ENCODE results near the gene AOPEP.

The AOPEP gene

DNA sequence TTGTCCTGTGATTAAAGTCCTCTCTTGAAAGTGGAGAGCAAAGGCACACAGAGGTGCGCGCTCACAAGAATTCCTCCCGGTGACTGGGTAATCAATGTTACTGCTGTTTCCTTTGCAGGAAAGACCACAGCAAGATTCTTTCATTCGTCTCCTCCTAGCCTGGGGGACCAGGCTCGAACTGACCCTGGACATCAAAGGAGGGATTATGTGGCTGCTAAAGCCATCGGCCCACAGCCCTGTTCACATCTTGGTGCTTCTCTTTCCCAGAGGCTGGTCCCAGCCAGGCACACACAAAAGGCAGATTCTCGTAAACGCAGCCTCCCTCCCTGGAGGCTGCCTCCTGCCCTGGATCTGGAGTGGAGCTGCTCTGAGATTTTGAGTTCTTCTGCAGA, 360.1 kb downstream of the AOPEP start:
- ATAC-seq (replicated peaks) (no peak), DNase-seq (no peak)
- Mint-ChIP-seq H3K9me3 (no peaks in the 10 kb centered on the region), H3K4me1 (ENCODE audit: low read depth in 2 of 2) (peaks cover 0 to 3% of the 10 kb centered on the region in 2 donors), H3K27ac (no peak overlapping the region), H3K36me3 (ENCODE audit: insufficient read depth) (peaks cover 5% of the 10 kb centered on the region), H3K4me3 (no peak overlapping the region), H3K27me3 (no peaks in the 10 kb centered on the region)

DNA sequence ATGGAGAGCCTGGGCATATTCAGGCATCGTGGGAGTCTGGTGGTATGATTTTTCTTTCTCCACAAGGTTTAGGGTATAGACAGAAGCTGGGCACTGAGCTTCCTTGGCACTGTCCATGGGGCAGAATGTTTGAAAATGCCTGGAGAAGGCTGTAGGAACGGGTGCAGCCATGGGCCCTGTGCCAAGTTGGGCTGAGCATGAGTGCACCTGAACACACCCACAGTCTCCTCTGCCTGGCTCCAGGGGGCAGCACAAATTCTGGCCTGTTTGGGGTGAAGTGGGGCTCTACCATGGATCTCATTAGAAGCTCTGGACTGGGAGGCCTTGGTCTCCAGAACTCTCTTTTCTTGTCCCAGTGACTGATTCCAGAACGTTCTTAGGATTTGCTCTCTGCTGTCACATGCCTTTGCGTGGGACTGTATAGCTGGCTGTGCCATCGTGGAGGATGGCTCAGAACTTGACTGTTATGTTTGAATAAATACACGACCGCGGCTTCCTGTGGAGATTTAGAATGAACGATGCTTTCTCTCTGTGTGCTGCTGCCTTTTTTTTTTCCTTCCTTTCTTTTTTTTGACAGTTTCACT, 361.3 kb downstream of the AOPEP start:
- Mint-ChIP-seq H3K9me3 (no peaks in the 10 kb centered on the region), H3K27ac (no peak overlapping the region), H3K4me3 (no peak overlapping the region), H3K4me1 (ENCODE audit: low read depth in 2 of 2) (peaks cover 0 to 8% of the 10 kb centered on the region in 2 donors), H3K27me3 (no peaks in the 10 kb centered on the region), H3K36me3 (ENCODE audit: insufficient read depth) (peaks cover 3% of the 10 kb centered on the region)
- ATAC-seq (replicated peaks) (no peak), DNase-seq (no peak)

DNA sequence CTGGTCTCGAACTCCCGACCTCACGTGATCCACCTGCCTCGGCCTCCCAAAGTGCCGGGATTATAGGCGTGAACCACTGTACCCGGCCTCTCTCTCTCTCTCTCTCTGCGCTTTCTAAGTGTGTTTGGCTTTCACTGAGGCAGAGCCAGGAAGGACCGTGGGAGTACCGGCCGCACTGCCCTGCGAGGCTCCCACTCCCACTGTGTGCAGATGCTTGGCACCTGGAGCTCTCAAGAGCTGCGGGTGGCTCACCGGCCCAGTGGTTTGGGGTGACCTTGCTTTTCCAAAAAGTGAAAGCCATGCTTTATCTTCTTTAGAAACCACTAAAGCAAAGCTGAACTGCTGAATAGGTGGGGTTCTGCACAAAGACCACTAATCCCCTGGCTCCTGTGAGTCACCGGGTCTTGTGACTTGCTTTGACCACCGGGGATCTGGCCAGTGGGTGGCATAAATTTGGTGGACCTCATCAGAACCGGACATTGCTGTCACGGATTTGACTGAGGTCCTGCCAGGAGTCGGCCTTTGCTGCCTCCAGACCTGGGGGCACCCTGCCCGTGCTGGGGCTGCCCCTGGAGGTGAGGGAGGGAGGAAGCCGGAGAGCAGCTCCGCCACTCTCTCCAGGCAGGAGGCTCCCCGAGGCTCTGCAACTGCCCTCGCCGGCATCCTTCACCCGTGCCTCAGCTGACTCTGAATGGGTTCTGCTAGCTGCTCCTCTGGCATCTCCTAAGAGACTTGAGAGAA, 362.1 kb downstream of the AOPEP start:
- Mint-ChIP-seq H3K4me1 (ENCODE audit: low read depth in 2 of 2) (peaks cover 0 to 11% of the 10 kb centered on the region in 2 donors), H3K36me3 (ENCODE audit: insufficient read depth) (peaks cover 3% of the 10 kb centered on the region), H3K4me3 (no peak overlapping the region), H3K27me3 (no peaks in the 10 kb centered on the region), H3K27ac (no peak overlapping the region), H3K9me3 (no peaks in the 10 kb centered on the region)
- DNase-seq = no peak
- no peak for ATAC-seq (replicated peaks)

DNA sequence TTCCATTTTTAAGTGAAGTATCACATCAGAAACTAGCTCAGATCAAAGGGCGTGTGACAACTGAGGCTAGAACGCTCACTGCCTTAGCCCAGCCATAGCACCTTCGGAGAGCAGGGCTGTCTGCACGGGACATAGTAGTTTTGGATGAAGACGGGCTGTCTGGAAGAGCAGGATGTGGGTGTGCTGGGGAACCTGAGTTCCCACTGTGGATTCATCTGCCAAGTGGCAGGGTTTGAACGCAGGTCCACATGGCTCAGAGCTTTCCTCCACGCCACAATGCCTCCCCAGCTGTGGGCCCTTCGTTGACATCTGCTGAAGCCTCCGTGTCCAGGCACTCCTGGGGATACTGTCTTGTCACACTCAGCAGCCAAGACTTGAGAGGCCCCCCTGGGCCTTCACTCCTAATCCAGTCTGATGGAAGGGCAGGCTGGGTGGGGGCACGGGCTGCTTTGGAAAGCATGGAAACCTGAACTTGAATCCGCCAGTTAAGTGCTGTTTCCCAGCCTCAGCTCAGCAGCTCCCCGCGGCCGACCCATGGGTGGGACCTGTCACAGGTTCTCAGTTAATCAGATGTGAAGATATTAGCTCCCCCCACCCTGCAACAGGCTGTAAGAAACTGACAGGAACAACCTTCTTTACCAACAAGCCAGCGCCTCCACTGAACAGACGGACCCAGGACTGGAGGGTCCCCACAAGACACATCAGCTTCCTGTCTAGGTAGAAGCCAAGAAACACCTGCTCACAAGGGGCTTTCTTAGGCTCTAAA, 362.9 kb downstream of the AOPEP start:
- H3K4me3 Mint-ChIP-seq = no peak overlapping the region
- no peaks in the 10 kb centered on the region for H3K27me3 Mint-ChIP-seq
- no peak for ATAC-seq (replicated peaks)
- no peaks in the 10 kb centered on the region for H3K9me3 Mint-ChIP-seq
- no peak overlapping the region for H3K27ac Mint-ChIP-seq
- peaks cover 0 to 11% of the 10 kb centered on the region in 2 donors for H3K4me1 Mint-ChIP-seq (ENCODE audit: low read depth in 2 of 2)
- peaks cover 3% of the 10 kb centered on the region for H3K36me3 Mint-ChIP-seq (ENCODE audit: insufficient read depth)
- no peak for DNase-seq

DNA sequence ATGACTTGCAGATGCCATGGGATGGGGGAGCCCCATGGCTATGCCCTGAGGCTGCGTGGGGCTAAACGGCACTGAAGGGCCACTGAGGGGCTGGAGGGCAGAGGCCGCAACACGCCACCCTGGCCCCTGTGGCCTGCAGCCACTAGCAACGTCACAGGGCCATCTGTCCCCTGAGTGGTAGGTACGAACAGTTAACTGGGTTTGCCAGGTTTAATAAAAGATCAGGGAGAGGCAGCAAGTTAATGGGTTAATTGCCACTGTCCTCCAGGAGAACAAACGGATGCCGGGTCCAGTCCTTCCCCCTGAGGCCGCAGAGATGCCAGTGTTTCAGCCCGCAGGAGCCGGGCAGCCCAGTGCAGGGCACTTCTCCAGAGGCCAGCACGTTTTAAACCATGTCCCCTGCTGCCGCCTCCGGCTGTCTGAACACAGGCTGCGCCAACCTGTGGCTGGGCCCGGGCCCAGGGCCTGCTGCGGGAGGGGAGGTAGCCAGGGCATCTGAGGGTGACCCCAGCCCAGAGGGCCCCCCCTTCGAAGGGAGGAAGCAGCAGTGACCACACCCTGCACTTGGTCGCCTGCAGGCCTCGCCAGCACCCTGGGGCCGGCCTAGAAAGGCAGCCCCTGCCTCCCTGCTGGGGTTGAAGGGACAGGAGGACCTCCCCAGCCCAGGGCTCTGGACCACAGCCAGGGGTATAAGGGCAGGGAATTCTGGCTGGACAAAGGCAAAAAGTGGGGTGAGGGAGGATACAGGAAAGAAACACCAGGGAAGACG, 363.7 kb downstream of the AOPEP start:
- DNase-seq (no peak), ATAC-seq (replicated peaks) (no peak)
- H3K4me3 Mint-ChIP-seq = no peak overlapping the region
- no peaks in the 10 kb centered on the region for H3K27me3 Mint-ChIP-seq
- H3K9me3 Mint-ChIP-seq = no peaks in the 10 kb centered on the region
- peaks cover 0 to 11% of the 10 kb centered on the region in 2 donors for H3K4me1 Mint-ChIP-seq (ENCODE audit: low read depth in 2 of 2)
- peaks cover 3% of the 10 kb centered on the region for H3K36me3 Mint-ChIP-seq (ENCODE audit: insufficient read depth)
- H3K27ac Mint-ChIP-seq = no peak overlapping the region

DNA sequence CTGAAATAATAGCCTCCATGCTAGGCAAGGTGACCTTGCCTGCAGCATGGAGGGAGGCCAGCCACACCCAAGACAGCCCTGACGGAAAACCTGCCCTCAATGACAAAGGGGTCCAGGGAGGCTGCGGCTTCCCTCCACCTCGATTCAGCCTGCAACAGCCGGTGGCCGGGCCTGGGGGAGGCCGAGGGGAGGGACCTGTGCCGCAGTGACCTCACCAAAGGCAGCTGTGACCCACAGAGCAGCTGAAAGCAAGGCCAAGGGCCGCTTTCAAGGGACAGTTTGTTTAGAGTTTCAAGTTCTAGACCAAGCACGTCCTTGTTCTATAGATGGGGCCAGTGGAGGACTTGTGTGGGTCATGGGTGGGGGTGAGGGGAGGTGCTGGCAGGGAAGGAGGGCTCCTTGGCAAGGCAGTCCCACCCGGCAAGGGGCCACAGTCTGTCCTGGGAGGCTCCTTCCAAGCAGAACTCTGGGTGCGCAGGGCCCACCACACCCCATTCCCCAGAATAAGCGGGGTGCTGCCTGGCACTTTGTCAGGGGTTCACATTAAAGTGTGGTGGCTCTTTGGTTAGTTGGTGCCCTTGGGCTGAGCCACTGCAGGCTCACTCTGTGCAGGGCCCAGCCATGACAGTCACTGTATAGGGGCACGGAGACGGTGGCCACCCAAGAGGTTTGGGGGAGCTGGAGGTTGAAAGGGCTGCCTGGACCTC, 364.5 kb downstream of the AOPEP start:
- Mint-ChIP-seq H3K27ac (no peak overlapping the region), H3K4me3 (no peak overlapping the region), H3K9me3 (no peaks in the 10 kb centered on the region), H3K27me3 (no peaks in the 10 kb centered on the region), H3K4me1 (ENCODE audit: low read depth in 2 of 2) (peaks cover 0 to 11% of the 10 kb centered on the region in 2 donors), H3K36me3 (ENCODE audit: insufficient read depth) (peaks cover 3% of the 10 kb centered on the region)
- ATAC-seq (replicated peaks) (no peak), DNase-seq (no peak)

DNA sequence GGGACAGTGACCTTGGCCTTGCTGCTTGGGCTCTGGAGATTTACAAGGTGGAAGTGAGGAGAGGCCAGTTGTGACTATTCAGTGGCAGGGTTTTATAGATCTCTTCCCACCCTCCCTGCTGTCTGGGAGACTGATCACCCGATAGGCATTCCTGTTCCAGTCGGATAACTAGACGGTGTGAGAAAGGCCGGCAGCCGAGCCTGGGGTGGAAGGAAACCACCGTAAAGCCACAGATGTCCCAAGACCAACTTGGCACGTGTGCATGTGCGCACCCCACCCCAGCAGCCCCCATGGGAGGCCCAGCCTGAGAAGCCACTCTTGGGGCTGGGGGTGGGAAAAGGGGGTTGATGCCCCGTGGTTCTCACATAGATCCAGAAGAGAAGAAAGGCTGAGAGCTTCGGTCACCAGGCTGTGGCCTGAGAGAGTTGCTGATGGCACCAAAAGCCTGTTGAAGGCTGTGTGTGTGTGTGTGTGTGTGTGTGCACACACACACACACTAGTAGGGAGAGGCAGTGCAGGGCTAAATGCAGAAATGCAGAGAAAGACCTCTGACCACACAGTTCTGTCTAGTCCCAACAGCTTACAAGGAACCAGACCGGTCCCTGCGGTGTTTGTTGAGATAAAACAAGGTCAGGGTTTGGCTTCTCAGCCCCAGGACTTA, 365.2 kb downstream of the AOPEP start:
- DNase-seq = no peak
- Mint-ChIP-seq H3K9me3 (no peaks in the 10 kb centered on the region), H3K27ac (peak overlapping the region in 1 of 2 donors; percentile 46), H3K36me3 (ENCODE audit: insufficient read depth) (peaks cover 3% of the 10 kb centered on the region), H3K4me1 (ENCODE audit: low read depth in 2 of 2) (peaks cover 0 to 11% of the 10 kb centered on the region in 2 donors), H3K27me3 (no peaks in the 10 kb centered on the region), H3K4me3 (no peak overlapping the region)
- ATAC-seq (replicated peaks) = no peak

DNA sequence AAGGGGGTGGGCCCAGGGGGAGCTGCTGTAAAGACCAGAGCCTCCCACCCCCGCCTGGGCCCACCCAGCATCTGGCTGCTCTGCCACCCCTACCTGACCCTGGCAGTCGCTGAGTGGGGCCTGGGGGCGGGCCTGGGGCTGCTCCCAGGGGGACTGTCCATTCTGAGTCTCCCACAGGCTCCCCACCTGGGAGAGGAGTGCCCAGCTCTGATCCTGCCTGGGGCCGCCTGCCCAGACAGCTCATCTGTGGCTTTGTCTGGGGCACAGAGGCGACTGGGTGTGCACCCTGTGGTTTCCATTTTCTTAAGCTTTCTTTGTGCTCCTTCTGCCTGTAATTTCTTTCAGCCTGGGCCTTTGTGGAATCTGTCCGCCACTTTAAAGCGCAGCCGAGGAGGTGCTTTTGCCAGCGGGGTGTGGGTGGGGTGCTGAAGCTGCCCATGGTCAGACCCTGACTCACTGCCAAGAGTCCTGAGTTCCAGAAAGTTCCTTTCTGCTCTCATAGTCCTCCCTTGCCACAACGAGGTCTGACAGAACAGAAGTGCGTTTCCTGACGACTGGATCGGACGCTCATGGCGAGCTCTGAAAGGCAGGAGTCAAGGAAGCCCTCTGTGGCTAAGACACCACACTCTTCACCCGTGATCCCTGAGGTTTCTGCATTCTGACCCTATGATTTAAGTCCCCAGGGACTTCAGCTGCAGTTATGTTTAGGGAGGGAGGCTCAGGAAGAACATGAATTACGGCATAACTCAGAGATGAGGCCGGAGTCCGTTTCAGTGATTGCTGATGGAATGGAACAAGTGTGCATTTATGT, 366.0 kb downstream of the AOPEP start:
- no peaks in the 10 kb centered on the region for H3K27me3 Mint-ChIP-seq
- no peaks in the 10 kb centered on the region for H3K9me3 Mint-ChIP-seq
- H3K27ac Mint-ChIP-seq = peak overlapping the region in 1 of 2 donors; percentile 46
- H3K4me1 Mint-ChIP-seq (ENCODE audit: low read depth in 2 of 2) = peaks cover 0 to 11% of the 10 kb centered on the region in 2 donors
- ATAC-seq (replicated peaks) (peak; percentile 26), DNase-seq (no peak)
- H3K36me3 Mint-ChIP-seq (ENCODE audit: insufficient read depth) = peaks cover 3% of the 10 kb centered on the region
- H3K4me3 Mint-ChIP-seq = no peak overlapping the region

DNA sequence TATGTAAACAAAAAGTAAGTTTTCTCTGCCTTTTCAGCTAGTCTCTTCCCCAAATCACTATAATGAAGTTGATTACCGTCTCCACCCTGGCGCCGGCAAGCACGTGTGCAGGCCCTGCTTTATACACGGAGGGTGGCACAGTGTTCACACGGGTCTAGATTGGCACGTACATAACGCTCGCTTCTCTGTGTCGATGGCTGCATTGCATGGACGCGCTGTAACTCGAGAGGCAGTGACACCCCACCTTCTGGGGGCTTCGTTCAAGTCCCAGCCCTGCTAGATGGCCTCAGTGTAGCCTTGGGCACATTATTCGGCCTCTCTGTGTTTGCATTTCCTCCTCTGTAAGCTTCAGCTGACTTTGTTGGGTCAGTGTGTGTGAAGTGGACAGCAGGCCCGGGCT, 367.1 kb downstream of the AOPEP start:
- H3K27ac Mint-ChIP-seq = no peak overlapping the region
- no peaks in the 10 kb centered on the region for H3K9me3 Mint-ChIP-seq
- H3K36me3 Mint-ChIP-seq (ENCODE audit: insufficient read depth) = no peaks in the 10 kb centered on the region
- H3K27me3 Mint-ChIP-seq = no peaks in the 10 kb centered on the region
- no peak for ATAC-seq (replicated peaks)
- peaks cover 0 to 11% of the 10 kb centered on the region in 2 donors for H3K4me1 Mint-ChIP-seq (ENCODE audit: low read depth in 2 of 2)
- DNase-seq = no peak
- no peak overlapping the region for H3K4me3 Mint-ChIP-seq

DNA sequence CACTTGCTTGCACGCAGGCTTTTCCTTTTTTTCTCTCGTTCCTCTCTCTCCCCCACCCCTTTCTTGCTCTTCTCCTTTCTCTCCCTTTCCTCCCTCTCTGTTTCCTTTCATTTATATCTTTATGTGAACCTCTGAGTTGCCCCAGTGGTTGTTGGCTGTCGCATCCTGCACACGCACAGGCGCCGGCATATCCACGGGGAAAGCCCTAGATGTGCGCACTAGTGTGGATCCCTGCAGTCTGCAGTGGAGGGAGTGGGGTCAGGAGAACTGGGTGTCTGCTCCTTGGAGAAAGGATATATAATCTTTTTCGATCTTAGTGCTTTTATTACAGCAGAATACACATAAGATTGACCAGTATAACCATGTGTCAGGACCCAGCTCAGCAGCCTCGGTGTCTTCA, 367.5 kb downstream of the AOPEP start:
- no peak for ATAC-seq (replicated peaks)
- Mint-ChIP-seq H3K9me3 (no peaks in the 10 kb centered on the region), H3K36me3 (ENCODE audit: insufficient read depth) (no peaks in the 10 kb centered on the region)

DNA sequence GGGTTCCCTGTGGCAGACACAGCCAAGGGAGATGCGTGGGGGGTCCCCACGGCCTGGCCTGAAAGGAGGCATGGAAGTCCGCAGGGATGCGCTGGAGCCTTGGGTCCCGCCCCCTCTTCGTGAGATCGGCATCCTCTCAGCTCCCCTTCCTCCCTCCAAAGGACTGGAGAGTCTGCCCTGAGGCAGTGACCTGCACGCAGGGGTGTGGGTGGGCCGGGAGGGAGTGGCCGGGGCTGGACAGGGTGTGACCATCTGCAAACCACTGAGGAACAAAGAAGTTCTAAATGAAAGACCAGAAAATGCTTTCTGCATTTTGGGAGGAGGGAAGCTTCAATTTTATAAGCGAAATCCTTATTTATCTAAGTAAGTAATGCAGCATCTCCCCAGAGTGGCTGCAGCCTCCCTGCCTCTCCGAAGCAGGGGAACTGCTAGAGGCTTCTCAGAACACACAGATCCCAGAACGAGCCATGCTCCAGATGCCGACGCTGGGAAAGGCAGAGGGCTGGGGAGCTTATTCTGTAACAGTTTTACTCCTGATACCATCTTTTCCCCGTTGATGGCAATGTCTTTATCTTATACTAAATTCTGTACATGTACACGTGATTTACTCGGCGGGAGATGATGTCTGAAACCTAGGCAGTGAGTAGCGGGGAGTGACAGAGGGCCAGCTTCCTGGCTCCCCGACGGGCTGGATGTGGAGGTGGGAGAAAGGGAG, 369.3 kb downstream of the AOPEP start:
- ATAC-seq (replicated peaks) (no peak), DNase-seq (no peak)
- Mint-ChIP-seq H3K4me1 (ENCODE audit: low read depth in 2 of 2) (peaks cover 0 to 11% of the 10 kb centered on the region in 2 donors), H3K27ac (peak overlapping the region in 1 of 2 donors; percentile 65), H3K27me3 (no peaks in the 10 kb centered on the region), H3K4me3 (no peak overlapping the region), H3K36me3 (ENCODE audit: insufficient read depth) (no peaks in the 10 kb centered on the region), H3K9me3 (no peaks in the 10 kb centered on the region)

More for the DNA sequence above, 367.5 kb downstream of the AOPEP start:
- DNase-seq = no peak
- Mint-ChIP-seq H3K4me1 (ENCODE audit: low read depth in 2 of 2) (peaks cover 0 to 11% of the 10 kb centered on the region in 2 donors), H3K27me3 (no peaks in the 10 kb centered on the region), H3K27ac (no peak overlapping the region), H3K4me3 (no peak overlapping the region)

All from effector memory CD8-positive, alpha-beta T cell (primary cell).